Measurements from ENCODE around the gene RNF14. TPM values are rescaled to one million over a fixed set of nuclear protein-coding genes. Genes with fewer than 3 reads are reported as not detected.

Gene RNF14
- total RNA-seq, 1 donor from 2014 or later = 30.4 TPM

- DNase-seq = no peak
- no peaks in the 10 kb centered on the region for H3K9me3 Mint-ChIP-seq
- intact Hi-C loops (cut with micrococcal nuclease) = no loop called here
- H3K36me3 Mint-ChIP-seq (ENCODE audit: low read depth) = peaks cover 64% of the 10 kb centered on the region
- no peak overlapping the region for H3K4me3 Mint-ChIP-seq
- H3K27ac Mint-ChIP-seq = no peak overlapping the region
- no peak for TF ChIP-seq CTCF (IDR thresholded peaks at IDR 0.05)
- ChIA-PET CTCF (interaction anchor here (0.6 to 6.1 kb wide), 7 partner anchors 12 to 337 kb away, joined by 3 to 89 read pairs (median 25); partner anchors contain the start of gene RNF14), POLR2A (interaction anchor here (0.7 to 1.1 kb wide), 2 partner anchors 13 to 126 kb away, joined by 6 to 7 read pairs; no protein-coding TSS in a partner anchor)
- no peaks in the 10 kb centered on the region for H3K27me3 Mint-ChIP-seq
- H3K4me1 Mint-ChIP-seq = no peaks in the 10 kb centered on the region
- ATAC-seq (ENCODE audit: low read depth) = no peak
Measured at GRCh38 chr5:141989720-141990119, 20.8 kb downstream of the RNF14 start.

- intact Hi-C loops (cut with micrococcal nuclease) = loop anchor here (1.0 kb wide), 4 partner anchors 23 to 707 kb away; no protein-coding TSS in a partner anchor
- H3K27ac Mint-ChIP-seq = no peak overlapping the region
- H3K36me3 Mint-ChIP-seq (ENCODE audit: low read depth) = peaks cover 51% of the 10 kb centered on the region
- H3K27me3 Mint-ChIP-seq = no peaks in the 10 kb centered on the region
- H3K4me1 Mint-ChIP-seq = no peaks in the 10 kb centered on the region
- no peaks in the 10 kb centered on the region for H3K9me3 Mint-ChIP-seq
- peak; percentile 57 for TF ChIP-seq CTCF (IDR thresholded peaks at IDR 0.05)
- ChIA-PET CTCF (interaction anchor here (0.7 to 6.1 kb wide), 7 partner anchors 12 to 299 kb away, joined by 3 to 89 read pairs (median 3); partner anchors contain the start of gene RNF14), POLR2A (interaction anchor here (0.6 to 1.1 kb wide), 3 partner anchors 24 to 446 kb away, joined by 3 to 9 read pairs (median 3); partner anchors contain the start of gene RNF14)
- no peak for DNase-seq
- peak; percentile 50 for ATAC-seq (ENCODE audit: low read depth)
- H3K4me3 Mint-ChIP-seq = no peak overlapping the region
Measured at GRCh38 chr5:141992349-141992963, 23.6 kb downstream of the RNF14 start.

GRCh38 chr5:141994511-141995136 lies 25.7 kb downstream of the RNF14 start:
- Mint-ChIP-seq H3K4me3 (no peak overlapping the region), H3K36me3 (ENCODE audit: low read depth) (peaks cover 45% of the 10 kb centered on the region), H3K27me3 (no peaks in the 10 kb centered on the region), H3K27ac (no peak overlapping the region), H3K9me3 (no peaks in the 10 kb centered on the region), H3K4me1 (no peaks in the 10 kb centered on the region)
- TF ChIP-seq CTCF (IDR thresholded peaks at IDR 0.05) = no peak
- CTCF ChIA-PET = interaction anchor here (1.3 to 2.9 kb wide), 2 partner anchors 149 to 157 kb away, joined by 4 to 10 read pairs; no protein-coding TSS in a partner anchor
- intact Hi-C loops (cut with micrococcal nuclease) = no loop called here
- POLR2A ChIA-PET = no interaction called here
- DNase-seq = no peak
- no peak for ATAC-seq (ENCODE audit: low read depth)

GRCh38 chr5:141995656-141996055 lies 26.8 kb downstream of the RNF14 start:
- Mint-ChIP-seq H3K4me3 (no peak overlapping the region), H3K9me3 (no peaks in the 10 kb centered on the region), H3K36me3 (ENCODE audit: low read depth) (peaks cover 48% of the 10 kb centered on the region), H3K27me3 (no peaks in the 10 kb centered on the region), H3K27ac (no peak overlapping the region), H3K4me1 (no peaks in the 10 kb centered on the region)
- intact Hi-C loops (cut with micrococcal nuclease) = no loop called here
- DNase-seq (no peak), ATAC-seq (ENCODE audit: low read depth) (no peak)
- ChIA-PET POLR2A (no interaction called here), CTCF (interaction anchor here (1.3 to 2.9 kb wide), 2 partner anchors 147 to 156 kb away, joined by 4 to 10 read pairs; no protein-coding TSS in a partner anchor)
- TF ChIP-seq CTCF (IDR thresholded peaks at IDR 0.05) = no peak

- DNase-seq (no peak), ATAC-seq (ENCODE audit: low read depth) (no peak)
- Mint-ChIP-seq H3K27ac (no peak overlapping the region), H3K36me3 (ENCODE audit: low read depth) (peaks cover 53% of the 10 kb centered on the region), H3K9me3 (no peaks in the 10 kb centered on the region), H3K4me3 (no peak overlapping the region), H3K27me3 (no peaks in the 10 kb centered on the region), H3K4me1 (no peaks in the 10 kb centered on the region)
- intact Hi-C loops (cut with micrococcal nuclease) = no loop called here
- POLR2A ChIA-PET = interaction anchor here (1.0 kb wide), 1 partner anchor 12 kb away, joined by 3 read pairs; no protein-coding TSS in a partner anchor
- no peak for TF ChIP-seq CTCF (IDR thresholded peaks at IDR 0.05)
- CTCF ChIA-PET = interaction anchor here (2.5 to 2.9 kb wide), 2 partner anchors 18 to 146 kb away, joined by 7 to 10 read pairs; no protein-coding TSS in a partner anchor
Measured at GRCh38 chr5:141997358-141997960, 28.6 kb downstream of the RNF14 start.

Data from activated B cell treated with CpG ODN at 0.5 μM for 24 hours (primary cell).